Measurements from ENCODE around the gene MRPL27.

MRPL27 gene

GRCh38 chr17:50328363-50329325 is 44.3 kb downstream of the MRPL27 start:
- no peak for TF ChIP-seq CTCF (conservative IDR thresholded peaks at IDR 0.05; ENCODE audit: low read depth, low read length)
- Histone ChIP-seq H3K4me3 (IDR thresholded peaks at IDR 0.05; ENCODE audit: insufficient read depth, low read depth, low read length) (no peak overlapping the region), H2AFZ (ENCODE audit: low read depth) (no peak overlapping the region), H3K27me3 (ENCODE audit: insufficient read depth, low read depth) (no peaks in the 10 kb centered on the region), H3K36me3 (ENCODE audit: insufficient read depth) (no peaks in the 10 kb centered on the region), H3K79me2 (ENCODE audit: insufficient read depth, low read depth) (no peaks in the 10 kb centered on the region), H3K4me2 (no peak overlapping the region), H4K20me1 (ENCODE audit: insufficient read depth) (no peaks in the 10 kb centered on the region), H3K27ac (no peak overlapping the region), H3K9ac (no peak overlapping the region), H3K4me1 (ENCODE audit: low read depth, poor library complexity, severe bottlenecking) (no peaks in the 10 kb centered on the region)

- no peak overlapping the region for H3K27ac ChIP-seq
- H2AFZ ChIP-seq (ENCODE audit: low read depth), result no peak overlapping the region
- TF ChIP-seq CTCF (conservative IDR thresholded peaks at IDR 0.05; ENCODE audit: low read depth, low read length), result no peak
- H3K27me3 ChIP-seq (ENCODE audit: insufficient read depth, low read depth), result no peaks in the 10 kb centered on the region
- H3K36me3 ChIP-seq (ENCODE audit: insufficient read depth), result no peaks in the 10 kb centered on the region
- no peak overlapping the region for H3K4me3 ChIP-seq (IDR thresholded peaks at IDR 0.05; ENCODE audit: insufficient read depth, low read depth, low read length)
- H4K20me1 ChIP-seq (ENCODE audit: insufficient read depth), result no peaks in the 10 kb centered on the region
- H3K4me2 ChIP-seq, result no peak overlapping the region
- no peak overlapping the region for H3K9ac ChIP-seq
- no peaks in the 10 kb centered on the region for H3K4me1 ChIP-seq (ENCODE audit: low read depth, poor library complexity, severe bottlenecking)
- no peaks in the 10 kb centered on the region for H3K79me2 ChIP-seq (ENCODE audit: insufficient read depth, low read depth)
Observed at GRCh38 chr17:50326831-50327364, 46.1 kb downstream of the MRPL27 start.

- Histone ChIP-seq H3K4me1 (ENCODE audit: low read depth, poor library complexity, severe bottlenecking) (no peaks in the 10 kb centered on the region), H3K27me3 (ENCODE audit: insufficient read depth, low read depth) (no peaks in the 10 kb centered on the region), H3K27ac (no peak overlapping the region), H2AFZ (ENCODE audit: low read depth) (no peak overlapping the region), H3K4me3 (IDR thresholded peaks at IDR 0.05; ENCODE audit: insufficient read depth, low read depth, low read length) (no peak overlapping the region), H3K4me2 (no peak overlapping the region), H4K20me1 (ENCODE audit: insufficient read depth) (no peaks in the 10 kb centered on the region), H3K79me2 (ENCODE audit: insufficient read depth, low read depth) (no peaks in the 10 kb centered on the region), H3K36me3 (ENCODE audit: insufficient read depth) (no peaks in the 10 kb centered on the region), H3K9ac (no peak overlapping the region)
- no peak for TF ChIP-seq CTCF (conservative IDR thresholded peaks at IDR 0.05; ENCODE audit: low read depth, low read length)
Observed at GRCh38 chr17:50325906-50326305, 47.1 kb downstream of the MRPL27 start.

GRCh38 chr17:50323060-50323459 is 49.9 kb downstream of the MRPL27 start:
- no peaks in the 10 kb centered on the region for H3K27me3 ChIP-seq (ENCODE audit: insufficient read depth, low read depth)
- H3K4me1 ChIP-seq (ENCODE audit: low read depth, poor library complexity, severe bottlenecking), result no peaks in the 10 kb centered on the region
- no peak overlapping the region for H3K4me3 ChIP-seq (IDR thresholded peaks at IDR 0.05; ENCODE audit: insufficient read depth, low read depth, low read length)
- H3K9ac ChIP-seq, result no peak overlapping the region
- no peaks in the 10 kb centered on the region for H4K20me1 ChIP-seq (ENCODE audit: insufficient read depth)
- no peak for TF ChIP-seq CTCF (conservative IDR thresholded peaks at IDR 0.05; ENCODE audit: low read depth, low read length)
- H3K36me3 ChIP-seq (ENCODE audit: insufficient read depth), result no peaks in the 10 kb centered on the region
- no peak overlapping the region for H2AFZ ChIP-seq (ENCODE audit: low read depth)
- H3K79me2 ChIP-seq (ENCODE audit: insufficient read depth, low read depth), result no peaks in the 10 kb centered on the region
- no peak overlapping the region for H3K4me2 ChIP-seq
- no peak overlapping the region for H3K27ac ChIP-seq

All from KMS-11 (cell line).